WERI-Rb-1 (cell line): ENCODE data around the gene PKP2.

Experiments used
- DNase-seq: peaks from one replicate; pipeline ENCODE4 v3.0.0-alpha.2; 2020
- H3K27ac ChIP-seq: fragments of 250-450 bp; sonication (Bioruptor Pico); 2 replicates; pipeline ENCODE4 v1.5.1; 2020; ENCODE audit warnings: mild to moderate bottlenecking, moderate library complexity
- H3K27me3 ChIP-seq: fragments of 250-450 bp; sonication (Bioruptor Pico); 2 replicates; pipeline ENCODE4 v1.5.1; 2021; ENCODE audit warnings: mild to moderate bottlenecking, low read depth, moderate library complexity; ENCODE audit not compliant: insufficient read depth, severe bottlenecking
- H3K36me3 ChIP-seq: fragments of 250-450 bp; sonication (Bioruptor Pico); 2 replicates; pipeline ENCODE4 v1.5.1; 2020; ENCODE audit warnings: mild to moderate bottlenecking, moderate library complexity
- H3K4me3 ChIP-seq: 2 replicates; pipeline ENCODE4 v1.5.1; 2011; ENCODE audit warnings: low read depth, mild to moderate bottlenecking, control low read depth, low read length
- H3K9me3 ChIP-seq: fragments of 250-450 bp; sonication (Bioruptor Pico); 2 replicates; pipeline ENCODE4 v1.5.1; 2021; ENCODE audit warnings: mild to moderate bottlenecking, moderate library complexity; ENCODE audit not compliant: severe bottlenecking
- TF ChIP-seq, protein P1 (sequence below): IDR thresholded peaks from 2 replicates; pipeline ENCODE4 v1.5.1; 2011; ENCODE audit warnings: low read depth, mild to moderate bottlenecking, control low read depth, inconsistent platforms, low read length

Gene PKP2

DNA sequence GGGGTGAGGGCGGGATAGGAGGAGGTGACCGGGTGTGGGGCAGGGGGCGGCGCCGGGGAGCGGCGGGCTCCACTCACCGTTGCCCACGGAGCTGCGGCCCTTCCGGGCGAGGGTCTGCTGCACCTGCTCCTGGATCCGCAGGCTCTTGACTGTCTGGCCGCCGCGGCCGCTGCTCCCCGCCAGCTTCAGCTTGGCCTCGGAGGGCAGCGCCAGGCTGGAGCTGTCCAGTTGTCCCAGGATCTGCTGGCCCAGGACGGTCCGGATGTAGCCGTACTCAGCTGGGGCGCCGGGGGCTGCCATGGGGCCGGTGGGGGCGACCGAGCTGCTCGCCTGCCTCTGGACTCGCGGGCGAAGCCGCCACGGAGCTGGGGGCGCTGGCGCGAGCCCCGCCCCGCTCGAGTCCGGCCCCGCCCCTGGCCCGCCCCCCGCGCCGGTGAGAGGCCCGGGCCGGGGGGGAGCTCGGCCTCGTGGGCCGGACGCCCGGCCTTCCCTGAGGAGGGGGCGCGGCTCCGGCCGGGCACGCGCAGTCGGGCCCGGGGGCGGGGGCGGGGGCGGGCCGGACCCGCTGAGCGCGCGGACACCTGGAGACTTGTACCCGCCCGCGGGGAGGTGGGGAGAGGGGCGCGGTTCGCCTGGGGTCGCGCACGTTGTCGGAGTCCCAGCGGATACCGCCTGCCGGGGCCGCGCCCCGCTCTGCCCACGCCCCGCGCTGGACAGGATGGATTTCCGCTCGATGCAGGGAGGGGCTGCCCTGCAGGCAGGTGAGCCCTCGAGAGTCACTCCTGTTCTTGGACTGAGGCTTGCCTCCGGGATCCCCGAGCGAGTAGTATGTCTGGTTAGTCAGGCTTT lies at the start of gene PKP2:
PKP2 (minus strand) TSS at position 346 of the 849 bp plus-strand sequence; CDS start at position 300, 46 bp downstream.
- TF ChIP-seq, protein P1, sequence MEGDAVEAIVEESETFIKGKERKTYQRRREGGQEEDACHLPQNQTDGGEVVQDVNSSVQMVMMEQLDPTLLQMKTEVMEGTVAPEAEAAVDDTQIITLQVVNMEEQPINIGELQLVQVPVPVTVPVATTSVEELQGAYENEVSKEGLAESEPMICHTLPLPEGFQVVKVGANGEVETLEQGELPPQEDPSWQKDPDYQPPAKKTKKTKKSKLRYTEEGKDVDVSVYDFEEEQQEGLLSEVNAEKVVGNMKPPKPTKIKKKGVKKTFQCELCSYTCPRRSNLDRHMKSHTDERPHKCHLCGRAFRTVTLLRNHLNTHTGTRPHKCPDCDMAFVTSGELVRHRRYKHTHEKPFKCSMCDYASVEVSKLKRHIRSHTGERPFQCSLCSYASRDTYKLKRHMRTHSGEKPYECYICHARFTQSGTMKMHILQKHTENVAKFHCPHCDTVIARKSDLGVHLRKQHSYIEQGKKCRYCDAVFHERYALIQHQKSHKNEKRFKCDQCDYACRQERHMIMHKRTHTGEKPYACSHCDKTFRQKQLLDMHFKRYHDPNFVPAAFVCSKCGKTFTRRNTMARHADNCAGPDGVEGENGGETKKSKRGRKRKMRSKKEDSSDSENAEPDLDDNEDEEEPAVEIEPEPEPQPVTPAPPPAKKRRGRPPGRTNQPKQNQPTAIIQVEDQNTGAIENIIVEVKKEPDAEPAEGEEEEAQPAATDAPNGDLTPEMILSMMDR: no peak
- no peaks in the 10 kb centered on the region for H3K9me3 ChIP-seq
- no peaks in the 10 kb centered on the region for H3K36me3 ChIP-seq
- peak; percentile 84 for DNase-seq
- H3K27ac ChIP-seq: peak within 1 kb of the TSS; percentile 41
- peak within 1 kb of the TSS; percentile 52 for H3K4me3 ChIP-seq
- no peaks in the 10 kb centered on the region for H3K27me3 ChIP-seq

DNA sequence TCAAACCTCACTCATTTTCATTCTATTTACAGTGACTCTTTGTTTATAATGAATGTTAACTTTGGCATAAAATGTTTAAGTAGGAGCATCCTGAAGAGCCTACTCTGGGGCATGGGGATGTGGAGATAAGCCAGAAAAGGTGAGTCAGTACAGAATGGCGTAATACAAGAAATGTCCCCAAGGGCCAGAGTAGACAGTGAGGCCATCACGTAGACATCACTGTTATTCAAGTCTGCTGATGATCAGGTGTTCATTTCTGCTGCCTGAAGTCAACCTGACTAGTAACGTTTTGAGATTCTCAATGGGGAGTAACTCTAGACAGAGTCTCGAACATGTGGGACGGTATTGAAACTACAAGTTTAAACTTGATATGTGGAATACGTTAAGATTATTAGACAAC lies 47.6 kb upstream of the PKP2 start:
- DNase-seq: no peak
- no peaks in the 10 kb centered on the region for H3K9me3 ChIP-seq
- H3K27ac ChIP-seq: no peak overlapping the region
- H3K27me3 ChIP-seq: peaks cover 41% of the 10 kb centered on the region
- H3K4me3 ChIP-seq: no peak overlapping the region
- TF ChIP-seq, protein P1: no peak
- no peaks in the 10 kb centered on the region for H3K36me3 ChIP-seq

DNA sequence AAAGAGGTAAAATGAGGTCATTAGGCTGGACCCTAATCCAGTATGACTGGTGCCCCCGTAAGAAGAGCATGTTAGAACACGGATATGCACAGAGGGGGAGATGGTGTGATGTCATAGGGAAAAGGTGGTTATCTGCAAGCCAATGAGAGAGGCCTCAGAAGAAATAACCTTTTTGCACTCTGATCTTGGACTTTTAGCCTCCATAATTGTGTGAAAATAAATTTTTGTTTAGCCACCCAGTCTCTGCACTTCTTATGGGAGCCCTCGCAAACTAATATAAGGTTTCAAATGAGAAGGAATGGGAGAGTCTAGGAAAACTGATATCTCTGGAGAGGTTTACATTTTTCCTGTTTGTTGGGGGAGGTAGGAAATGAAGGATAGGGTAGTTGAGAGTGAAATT lies 43.2 kb upstream of the PKP2 start:
- Histone ChIP-seq H3K27ac (no peak overlapping the region), H3K27me3 (peaks cover 28% of the 10 kb centered on the region), H3K36me3 (no peaks in the 10 kb centered on the region), H3K9me3 (no peaks in the 10 kb centered on the region), H3K4me3 (no peak overlapping the region)
- DNase-seq: no peak
- TF ChIP-seq, protein P1: no peak

DNA sequence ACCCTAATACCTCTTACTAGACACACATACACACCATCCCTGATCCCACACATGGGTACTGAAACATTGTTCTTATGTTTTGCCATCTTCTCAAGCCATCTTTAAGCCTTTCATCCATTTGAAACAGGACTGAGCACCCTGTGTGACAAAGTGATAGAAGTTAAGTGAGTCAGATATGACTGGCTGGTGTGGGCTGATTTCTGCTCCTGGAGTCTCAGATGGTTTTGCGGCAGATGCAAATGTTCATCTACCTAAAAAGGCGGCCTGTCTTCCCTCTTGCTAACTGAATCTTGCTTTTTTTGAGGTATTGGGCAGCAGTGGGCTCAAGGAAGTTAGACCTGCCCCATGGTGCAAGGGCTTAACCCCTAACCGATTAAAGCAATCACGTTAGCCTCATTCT lies 30.4 kb upstream of the PKP2 start:
- H3K36me3 ChIP-seq: no peaks in the 10 kb centered on the region
- H3K27ac ChIP-seq: no peak overlapping the region
- H3K27me3 ChIP-seq: peaks cover 20% of the 10 kb centered on the region
- no peak overlapping the region for H3K4me3 ChIP-seq
- H3K9me3 ChIP-seq: no peaks in the 10 kb centered on the region
- TF ChIP-seq, protein P1: no peak
- DNase-seq: no peak

DNA sequence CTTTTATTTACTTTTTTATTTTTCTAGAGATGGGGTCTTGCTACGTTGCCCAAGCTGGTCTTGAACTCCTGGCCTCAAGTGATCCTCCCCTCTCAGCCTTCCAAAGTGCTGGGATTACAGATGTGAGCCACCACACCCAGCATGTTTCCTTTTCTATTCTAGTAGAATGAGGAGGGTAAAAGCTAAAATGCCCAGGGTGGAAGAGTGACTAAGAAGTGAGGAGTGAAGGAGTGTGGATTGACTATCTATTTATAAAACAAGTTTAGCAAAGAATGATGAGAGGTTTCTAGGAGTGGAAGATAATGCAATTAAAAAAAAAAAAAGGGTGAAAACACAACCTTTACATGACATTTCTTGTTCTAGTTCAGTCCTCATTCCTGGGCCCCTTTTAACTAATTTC lies 29.8 kb upstream of the PKP2 start:
- no peaks in the 10 kb centered on the region for H3K9me3 ChIP-seq
- peaks cover 18% of the 10 kb centered on the region for H3K27me3 ChIP-seq
- no peaks in the 10 kb centered on the region for H3K36me3 ChIP-seq
- DNase-seq: no peak
- H3K27ac ChIP-seq: no peak overlapping the region
- no peak overlapping the region for H3K4me3 ChIP-seq
- TF ChIP-seq, protein P1: no peak
